Measurements from ENCODE around the gene ABTB2.

Gene ABTB2

DNA sequence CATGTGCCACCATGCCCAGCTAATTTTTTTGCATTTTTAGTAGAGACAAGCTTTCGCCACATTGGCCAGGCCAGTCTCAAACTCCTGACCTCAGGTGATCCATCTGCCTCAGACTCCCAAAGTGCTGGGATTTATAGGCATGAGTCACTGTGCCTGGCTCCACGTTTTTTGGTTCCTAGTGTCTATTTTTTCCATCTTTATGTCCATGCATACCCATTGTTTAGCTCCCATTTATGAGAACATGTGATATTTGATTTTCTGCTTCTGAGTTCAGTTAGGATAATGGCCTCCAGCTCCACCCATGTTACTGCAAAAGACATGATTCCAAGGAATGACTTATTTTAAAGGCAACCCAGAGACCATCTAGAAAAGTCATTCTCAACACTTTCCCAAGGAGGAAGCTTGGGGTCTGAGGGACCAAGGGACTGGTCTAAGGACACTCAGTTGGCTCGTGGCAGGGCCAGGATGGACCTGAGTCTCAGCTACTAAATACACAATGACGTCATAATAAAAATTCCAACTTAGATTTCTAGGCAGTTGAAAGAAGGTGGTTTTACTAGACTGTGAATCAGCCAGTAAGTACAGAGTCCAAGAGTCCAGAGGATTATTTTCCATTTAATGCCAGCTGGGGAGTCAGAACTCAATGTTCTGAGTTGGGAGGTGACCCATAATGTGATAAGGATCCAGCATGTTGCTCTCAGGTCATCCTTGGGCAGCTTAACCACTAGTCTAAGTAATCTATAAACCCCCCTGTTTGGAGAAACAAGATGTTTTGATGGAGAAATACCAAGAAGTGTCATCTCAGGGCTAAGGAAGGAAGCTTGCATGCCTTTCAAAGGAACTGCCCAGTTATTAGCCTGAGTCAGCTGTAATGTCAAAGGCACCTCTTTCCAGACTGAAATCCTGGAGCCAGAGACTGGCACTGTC lies 39.4 kb downstream of the ABTB2 start:
- in situ Hi-C loops (cut with MboI; ENCODE audit: low sequenced_read_pairs), result no loop called here

DNA sequence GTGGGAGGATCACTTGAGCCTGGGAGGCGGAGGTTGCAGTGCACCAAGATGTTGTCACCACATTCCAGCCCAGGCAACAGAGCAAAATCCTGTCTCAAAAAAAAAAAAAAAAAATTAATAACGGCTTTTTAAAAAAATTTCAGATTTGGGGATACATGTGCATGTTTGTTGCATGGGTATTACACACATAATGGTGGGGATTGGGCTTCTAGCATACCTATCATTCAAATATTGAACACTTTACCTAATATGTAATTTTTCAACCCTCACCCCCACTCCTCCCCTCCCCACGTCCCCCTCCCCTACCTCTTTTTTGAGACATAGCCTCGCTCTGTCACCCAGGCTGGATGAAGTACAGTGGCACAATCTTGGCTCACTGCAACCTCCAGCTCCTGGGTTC lies 40.1 kb downstream of the ABTB2 start:
- in situ Hi-C loops (cut with MboI; ENCODE audit: low sequenced_read_pairs), result no loop called here

DNA sequence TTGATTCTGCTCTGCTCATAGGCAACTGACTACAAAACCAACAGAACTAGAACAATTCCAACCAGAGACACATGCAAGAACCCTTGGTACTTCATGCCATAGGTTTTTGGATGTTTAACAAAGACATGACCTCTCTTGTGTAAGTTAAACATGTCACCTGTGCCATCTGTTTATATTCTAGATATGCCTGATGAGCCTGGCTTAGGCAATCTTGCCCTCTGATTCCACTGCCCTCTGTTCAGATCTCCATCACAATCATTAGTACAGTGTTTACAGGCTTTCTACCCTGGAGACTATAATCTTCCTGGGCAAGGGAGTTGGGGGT lies 40.8 kb downstream of the ABTB2 start:
- in situ Hi-C loops (cut with MboI; ENCODE audit: low sequenced_read_pairs), result no loop called here

DNA sequence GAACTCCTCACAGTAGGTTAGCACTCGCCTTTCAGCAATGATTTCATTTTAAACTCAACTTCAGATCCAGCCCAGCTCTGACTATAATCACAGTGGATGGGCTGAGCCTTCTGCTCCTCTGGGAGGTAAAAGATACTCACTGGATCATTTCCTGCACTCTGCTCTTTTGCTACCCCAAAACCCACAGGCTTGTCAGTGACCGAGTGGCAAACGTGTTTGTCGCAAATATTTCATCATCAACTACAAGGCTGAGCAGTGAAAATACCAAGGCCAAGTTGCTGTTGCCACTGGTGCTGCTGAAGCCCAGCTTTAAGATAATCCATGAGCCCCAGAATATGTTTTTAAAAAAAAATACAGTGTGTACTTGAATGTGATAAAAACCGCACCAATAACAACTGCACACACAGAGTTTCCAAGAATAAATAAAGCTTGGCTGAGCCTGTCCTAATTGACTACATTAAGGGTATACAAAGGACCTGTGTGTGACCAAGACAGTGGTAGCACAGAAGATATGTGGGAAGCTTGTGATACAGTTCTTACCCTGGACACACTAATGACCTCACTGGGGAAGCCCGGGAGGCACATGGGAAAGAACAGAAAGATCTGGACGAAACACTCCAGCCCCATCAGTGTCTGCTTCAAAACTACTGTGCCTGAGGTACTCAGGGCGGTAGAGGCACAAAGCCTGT lies 41.3 kb downstream of the ABTB2 start:
- in situ Hi-C loops (cut with MboI; ENCODE audit: low sequenced_read_pairs), result no loop called here

DNA sequence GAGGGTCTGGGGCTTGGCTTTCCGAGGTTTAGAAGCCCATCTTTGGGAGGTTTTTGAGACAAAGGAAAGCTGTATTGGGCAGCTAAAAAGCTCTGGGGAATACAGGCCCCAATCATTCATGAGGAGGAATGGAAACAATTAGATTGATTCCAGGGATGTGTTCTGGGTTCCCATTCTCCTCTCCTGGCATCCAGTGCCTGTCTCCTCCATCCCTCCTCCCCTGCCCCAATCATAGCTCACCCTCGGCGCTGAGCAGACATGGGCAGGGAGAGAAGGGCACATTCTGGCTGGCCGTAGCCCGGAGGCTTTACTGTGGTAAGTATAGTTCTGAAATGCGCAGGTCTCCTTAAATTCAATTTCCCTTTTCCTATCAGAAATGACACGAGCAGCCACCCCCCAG lies 42.4 kb downstream of the ABTB2 start:
- in situ Hi-C loops (cut with MboI; ENCODE audit: low sequenced_read_pairs), result no loop called here

DNA sequence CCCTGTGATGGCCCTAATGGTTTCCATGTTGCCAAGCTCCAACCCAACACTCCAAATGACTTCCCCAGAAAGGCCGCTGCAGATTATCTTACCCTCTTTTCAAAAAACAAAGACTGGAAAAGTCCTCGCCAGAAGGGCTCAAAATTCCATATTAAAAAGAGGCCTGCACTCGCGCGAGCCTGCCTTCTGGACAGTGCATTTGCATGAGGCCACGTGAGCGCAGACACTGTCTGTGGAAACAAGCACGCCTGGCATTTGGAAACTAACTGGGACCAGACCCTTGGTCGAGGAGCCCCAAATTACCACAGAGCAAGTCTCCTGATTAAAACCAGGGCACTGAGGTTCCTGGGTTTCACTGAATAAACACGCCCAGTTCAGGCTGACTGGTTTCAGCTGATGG lies 42.9 kb downstream of the ABTB2 start:
- in situ Hi-C loops (cut with MboI; ENCODE audit: low sequenced_read_pairs), result no loop called here

DNA sequence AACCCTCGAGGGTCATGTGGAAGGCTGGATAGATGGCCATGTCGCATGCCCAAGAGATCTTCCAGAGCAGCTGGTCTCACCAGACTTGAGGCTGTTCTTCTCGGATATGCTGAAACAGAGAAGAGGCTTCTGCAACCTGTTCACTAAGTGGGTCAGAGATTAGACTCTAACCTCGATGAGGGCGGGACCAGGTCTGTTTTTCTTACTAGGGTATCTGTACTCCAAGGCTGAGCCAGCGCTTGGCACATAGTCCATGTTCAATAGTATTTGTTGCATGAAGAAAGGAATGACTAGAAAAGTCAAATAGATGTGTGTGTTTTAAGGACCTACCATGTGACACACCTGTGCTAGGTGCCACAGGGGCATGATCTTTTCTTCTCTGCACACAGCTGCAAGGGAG lies 43.6 kb downstream of the ABTB2 start:
- in situ Hi-C loops (cut with MboI; ENCODE audit: low sequenced_read_pairs), result no loop called here

DNA sequence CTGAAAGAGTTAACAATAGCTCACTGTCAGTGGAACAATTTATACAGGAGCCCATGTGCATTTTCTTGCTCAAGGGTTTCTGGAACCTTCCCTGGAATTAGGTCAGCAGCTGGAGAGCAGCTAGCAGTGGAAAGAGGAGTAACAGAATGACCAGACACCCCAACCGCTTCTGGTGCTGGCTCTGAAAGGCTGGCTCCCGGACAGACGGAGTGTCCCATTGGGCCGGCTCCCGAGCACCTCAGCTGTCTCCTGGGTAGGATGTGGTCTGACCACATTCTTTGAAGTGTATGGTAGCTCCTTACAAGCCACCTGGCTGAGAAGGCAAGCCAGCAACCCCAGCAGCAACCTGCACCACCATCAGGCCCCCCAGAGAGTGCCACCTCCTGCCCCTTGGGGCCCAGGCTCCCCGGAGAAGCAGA lies 44.7 kb downstream of the ABTB2 start:
- in situ Hi-C loops (cut with MboI; ENCODE audit: low sequenced_read_pairs), result no loop called here

DNA sequence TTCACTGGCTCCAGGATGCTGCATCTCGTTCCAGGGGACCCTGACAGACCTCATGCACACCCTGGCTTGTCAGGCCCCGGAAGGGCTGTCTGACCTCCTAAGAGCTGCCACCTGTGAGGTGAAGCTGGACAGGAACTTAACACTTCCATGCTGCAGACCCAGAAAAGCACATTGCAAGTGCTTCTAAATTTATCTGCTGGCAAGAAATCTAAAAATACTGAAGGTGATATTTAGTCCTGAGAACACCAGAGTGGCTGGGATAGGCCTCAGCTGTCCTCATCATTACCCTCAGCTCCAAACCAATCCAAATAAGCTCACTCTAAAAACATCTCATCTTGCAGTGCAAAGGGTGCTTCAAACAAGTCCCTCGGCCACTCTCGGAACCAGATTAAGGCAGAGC lies 46.7 kb downstream of the ABTB2 start:
- in situ Hi-C loops (cut with MboI; ENCODE audit: low sequenced_read_pairs), result no loop called here

DNA sequence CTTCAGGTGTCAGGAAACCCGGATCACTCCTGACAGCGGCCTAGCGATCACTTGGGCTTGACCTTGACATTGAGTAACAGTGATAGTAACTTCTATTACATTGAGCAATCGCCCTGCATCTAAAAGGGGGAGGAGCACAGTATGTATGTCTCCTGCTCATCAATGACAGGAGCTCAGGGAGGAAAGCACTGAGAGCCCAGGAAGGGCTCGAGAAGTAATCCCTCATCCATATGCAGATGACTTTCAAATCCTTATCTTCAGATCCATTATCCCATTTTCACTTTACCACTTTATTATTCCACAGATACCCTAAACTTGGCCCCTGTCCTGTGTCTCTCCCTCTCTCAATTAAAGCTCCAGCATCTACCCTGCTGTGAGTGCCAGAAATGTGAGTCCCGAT lies 47.8 kb downstream of the ABTB2 start:
- in situ Hi-C loops (cut with MboI; ENCODE audit: low sequenced_read_pairs), result no loop called here

DNA sequence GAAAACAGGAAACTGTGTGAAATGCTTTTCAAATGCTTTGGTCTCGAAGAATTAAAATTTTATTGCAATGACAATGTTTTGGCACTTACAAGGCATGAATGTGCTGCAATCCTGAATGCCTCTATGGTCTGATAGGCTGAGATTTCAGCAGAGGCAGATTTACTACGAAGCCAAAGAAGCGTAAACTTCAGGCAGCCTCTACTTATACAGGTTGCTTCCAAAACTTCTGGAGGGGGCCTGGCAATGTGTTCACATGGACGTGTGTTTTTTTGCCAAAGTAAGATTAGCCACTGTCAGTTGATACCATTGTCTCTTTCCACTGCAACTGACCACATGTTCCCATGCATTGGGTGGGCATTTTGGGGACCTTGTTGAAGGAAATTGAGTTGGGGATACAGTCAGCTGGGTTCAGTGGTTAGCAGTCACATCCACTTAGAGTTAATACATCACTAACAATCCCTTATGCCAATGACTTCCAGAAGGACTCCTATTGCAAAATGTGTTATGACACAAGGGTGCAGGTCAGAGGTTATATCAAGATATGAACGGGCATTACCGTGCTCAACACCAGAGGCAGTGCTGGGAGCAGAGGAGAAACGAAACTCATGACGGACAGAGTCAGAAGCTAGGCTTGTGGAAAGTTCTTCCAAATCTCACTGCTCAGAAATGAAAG lies 48.8 kb downstream of the ABTB2 start:
- in situ Hi-C loops (cut with MboI; ENCODE audit: low sequenced_read_pairs), result no loop called here

DNA sequence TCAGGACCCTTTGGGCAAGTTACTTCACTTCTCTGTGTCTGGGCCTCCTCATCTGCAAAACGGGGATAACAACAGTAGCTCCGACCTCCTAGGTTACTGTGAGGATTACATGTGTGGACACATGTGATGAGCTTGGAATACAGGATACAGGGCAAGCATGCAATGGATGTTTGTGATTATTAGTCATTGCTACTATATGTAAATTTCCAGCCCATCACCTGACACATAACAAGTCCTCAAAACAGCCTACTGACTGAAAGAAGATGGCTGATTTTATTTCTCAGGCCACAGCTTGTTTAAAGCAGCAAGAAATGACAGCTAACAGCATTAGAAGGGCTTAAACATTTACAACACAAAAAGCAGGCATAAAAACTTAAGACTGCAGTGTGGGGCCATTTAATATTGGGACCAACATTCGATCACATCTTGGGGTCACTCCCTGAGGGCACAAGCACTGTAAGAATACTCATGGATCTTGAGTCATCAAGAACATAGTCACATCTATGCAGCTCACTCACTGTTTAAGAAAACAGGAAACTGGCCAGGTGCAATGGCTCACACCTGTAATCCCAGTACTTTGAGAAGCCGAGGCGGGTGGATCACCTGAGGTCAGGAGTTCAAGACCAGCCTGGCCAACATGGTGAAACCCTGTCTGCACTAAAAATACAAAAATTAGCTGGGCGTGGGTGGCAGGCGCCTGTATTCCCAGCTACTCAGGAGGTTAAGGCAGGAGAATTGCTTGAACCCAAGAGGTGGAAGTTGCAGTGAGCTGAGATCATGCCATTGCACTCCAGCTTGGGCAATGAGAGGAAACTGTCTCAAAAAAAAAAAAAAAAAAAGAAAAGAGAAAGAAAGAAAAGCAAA lies 49.5 kb downstream of the ABTB2 start:
- in situ Hi-C loops (cut with MboI; ENCODE audit: low sequenced_read_pairs), result no loop called here

DNA sequence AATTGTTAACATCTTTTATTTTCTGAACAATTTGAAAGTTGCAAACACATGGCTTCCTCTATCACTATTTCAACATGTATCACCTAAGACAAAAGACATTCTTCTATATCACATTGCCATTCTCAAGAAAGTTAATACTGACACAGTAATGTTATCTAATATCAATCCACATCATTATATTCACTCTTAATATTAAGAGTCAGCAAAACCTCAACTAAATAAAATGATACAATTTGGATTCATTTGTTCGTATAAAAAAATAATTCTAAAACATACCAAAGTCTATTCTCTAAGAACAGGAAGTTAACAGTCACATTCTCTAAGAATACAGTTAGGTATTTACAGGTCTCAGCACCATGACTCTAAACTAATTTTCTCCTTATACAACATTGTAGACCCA lies 52.0 kb downstream of the ABTB2 start:
- in situ Hi-C loops (cut with MboI; ENCODE audit: low sequenced_read_pairs), result no loop called here

DNA sequence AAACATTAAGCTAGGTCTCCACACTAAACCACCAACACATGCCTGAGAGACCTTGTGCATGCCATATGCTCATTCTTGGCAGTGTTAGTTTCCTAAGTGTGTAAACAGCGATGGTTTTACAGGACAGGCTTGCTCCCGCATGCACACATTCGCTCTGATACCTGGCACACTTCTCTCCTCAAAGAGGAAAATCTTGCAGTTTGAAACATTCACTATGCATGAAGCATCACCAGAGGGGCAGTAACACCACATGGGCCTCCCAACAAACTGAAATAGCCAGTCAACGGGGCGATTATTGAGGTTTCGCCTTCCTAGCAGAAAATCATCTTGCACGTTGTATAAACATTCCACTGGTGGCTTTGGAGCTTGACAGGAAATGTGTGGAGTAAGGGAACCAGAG lies 52.6 kb downstream of the ABTB2 start:
- in situ Hi-C loops (cut with MboI; ENCODE audit: low sequenced_read_pairs), result no loop called here

DNA sequence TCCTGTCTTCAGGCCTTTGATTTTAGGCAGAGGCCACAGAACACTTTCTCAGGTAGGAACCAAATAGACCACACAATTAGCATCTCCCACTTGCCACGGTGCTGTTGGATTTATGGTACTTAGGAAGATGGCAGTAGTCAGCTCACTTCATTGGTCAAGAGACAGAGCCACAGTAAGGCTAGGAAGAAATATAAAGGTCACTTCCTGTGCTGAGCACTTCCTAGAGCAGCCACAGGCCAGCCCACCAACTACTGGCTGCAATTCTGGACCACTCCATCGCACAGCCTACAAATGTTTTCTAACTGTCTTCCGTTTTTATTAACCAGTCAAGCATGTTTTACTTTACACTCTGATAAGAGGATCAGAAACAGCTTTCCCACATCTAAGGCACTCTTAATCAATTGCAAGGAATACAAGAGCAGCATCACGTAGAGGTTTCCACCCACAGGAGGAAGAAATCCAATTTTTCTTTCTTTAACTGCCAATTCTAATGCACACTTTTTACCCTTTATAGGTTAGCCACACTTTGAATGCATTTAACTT lies 54.7 kb downstream of the ABTB2 start:
- in situ Hi-C loops (cut with MboI; ENCODE audit: low sequenced_read_pairs), result no loop called here

DNA sequence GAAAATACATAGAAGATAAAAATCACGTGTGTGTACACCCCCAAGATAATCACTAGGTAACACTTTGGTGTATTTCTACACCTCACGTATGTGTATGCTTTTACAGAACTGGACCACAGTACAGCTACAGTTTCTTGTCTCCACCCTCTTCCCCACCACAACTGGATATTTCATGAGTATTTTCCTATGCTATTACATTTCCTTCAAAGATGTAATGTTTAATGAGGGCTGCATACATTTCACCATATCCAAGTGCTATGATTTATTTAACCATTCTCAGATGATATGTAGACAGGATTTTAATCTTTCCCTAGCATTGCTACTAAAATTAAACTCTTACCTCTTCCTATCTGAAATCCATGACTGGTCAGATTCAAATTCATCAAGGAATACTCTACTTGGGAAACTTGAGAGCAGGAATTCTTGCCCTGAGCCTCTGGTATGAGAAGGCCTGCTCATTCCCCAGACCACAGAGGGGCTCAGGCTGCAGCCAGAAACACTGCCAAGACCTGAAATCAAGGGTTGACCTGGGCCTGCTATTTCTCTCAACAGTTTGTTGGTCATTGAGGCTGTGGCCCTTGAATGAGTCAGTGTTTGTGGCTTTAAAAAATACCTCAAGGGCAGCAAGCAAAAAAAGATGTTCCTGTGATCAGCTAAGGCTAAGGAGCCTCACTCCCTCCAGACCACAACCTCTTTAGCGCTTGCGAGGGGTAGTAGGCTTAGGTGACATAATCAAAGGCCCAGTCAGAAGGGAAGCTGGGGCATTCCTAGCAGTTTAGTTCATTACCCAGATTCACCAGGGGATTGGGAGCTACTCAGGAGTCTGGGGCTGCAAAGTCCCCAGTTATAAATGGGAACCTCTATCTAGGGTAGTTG lies 55.5 kb downstream of the ABTB2 start:
- in situ Hi-C loops (cut with MboI; ENCODE audit: low sequenced_read_pairs), result no loop called here

DNA sequence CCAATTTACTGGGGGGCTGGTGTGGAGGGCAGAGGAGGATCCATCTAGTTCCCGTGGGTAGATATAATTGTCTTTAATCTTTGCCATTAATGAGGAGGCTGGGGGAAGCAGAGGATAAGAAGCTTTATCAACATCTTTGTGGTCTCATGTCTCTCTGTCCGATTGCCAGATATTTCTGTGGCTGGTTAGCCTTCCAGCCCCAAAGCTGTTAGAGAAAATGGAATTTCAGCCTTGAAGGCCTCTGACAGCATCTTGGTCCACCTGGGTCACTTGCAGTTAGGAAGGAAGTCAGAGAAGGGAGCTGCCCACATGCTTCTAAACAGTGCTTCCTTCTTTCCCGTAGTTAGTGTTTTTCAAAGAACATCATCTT lies 56.9 kb downstream of the ABTB2 start:
- in situ Hi-C loops (cut with MboI; ENCODE audit: low sequenced_read_pairs), result no loop called here

DNA sequence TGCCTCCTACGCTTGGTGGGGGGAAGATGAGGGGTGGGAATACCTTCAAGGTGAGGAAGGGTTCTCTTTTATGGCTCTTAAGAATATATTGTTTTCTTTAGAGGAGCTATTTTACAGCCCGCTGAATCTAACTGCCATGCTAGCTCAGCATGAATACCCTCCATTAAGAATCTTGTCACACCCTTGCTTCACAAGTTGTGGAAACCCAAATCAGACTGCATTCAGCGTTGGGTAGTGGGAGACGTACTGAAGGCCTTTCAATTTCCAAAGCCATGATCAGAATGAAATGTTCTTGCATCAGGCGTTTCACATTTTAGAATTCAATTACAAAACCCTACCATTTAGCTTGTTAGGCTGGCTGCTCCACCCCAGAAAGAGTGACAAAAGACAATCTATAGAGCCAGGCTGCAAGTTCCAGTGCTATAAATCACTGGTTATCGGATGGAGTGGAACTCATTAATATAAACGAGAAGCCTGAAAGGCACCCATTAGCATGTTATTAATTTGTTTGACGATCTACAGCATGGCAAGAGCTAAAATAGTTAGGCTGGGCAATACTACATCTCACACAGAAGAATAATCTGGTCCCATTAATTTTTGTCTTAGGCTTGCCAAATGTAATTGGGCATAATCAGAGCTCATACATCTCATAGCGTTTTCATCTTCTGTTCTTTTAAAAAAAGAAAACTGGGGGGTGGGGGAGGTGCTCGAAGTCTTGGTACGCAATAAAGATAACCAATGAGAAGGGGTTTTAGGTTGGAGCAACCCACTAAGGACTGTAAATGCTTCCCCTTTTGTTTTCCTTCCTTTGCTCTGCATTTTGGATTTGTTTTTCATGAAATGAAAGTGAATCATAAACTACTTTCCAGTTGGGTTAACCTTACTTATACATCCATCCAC lies 57.5 kb downstream of the ABTB2 start:
- in situ Hi-C loops (cut with MboI; ENCODE audit: low sequenced_read_pairs), result no loop called here

Measured in HL-60/S4 treated with phorbol 12-myristate 13-acetate at 8.2 ng/mL for 4 days and 3 days (cell line).